Dermis blood vessel endothelial cell (primary cell): ENCODE data around the gene C12orf75. TPM values are rescaled to one million over a fixed set of nuclear protein-coding genes. Genes with fewer than 3 reads are reported as not detected.
A peak's percentile ranks its signal among the peaks of the same experiment; 100 is the strongest.

Experiments
- DNase-seq: peaks from one replicate; pipeline ENCODE4 v3.0.0; 2010
- total RNA-seq: library from RNA; depleted of rRNA; stranded (reverse); fragments of >200 nt; gene quantifications from 2 replicates; pipeline ENCODE4 v1.2.3, GENCODE V29; 2014

C12orf75 gene
- total RNA-seq, 1 donor from 2014 or later, result 15.1 TPM

GRCh38 chr12:105418821-105419291 is 88.4 kb downstream of the C12orf75 start:
- no peak for DNase-seq

GRCh38 chr12:105419606-105420005 is 89.1 kb downstream of the C12orf75 start:
- DNase-seq, result no peak

DNA sequence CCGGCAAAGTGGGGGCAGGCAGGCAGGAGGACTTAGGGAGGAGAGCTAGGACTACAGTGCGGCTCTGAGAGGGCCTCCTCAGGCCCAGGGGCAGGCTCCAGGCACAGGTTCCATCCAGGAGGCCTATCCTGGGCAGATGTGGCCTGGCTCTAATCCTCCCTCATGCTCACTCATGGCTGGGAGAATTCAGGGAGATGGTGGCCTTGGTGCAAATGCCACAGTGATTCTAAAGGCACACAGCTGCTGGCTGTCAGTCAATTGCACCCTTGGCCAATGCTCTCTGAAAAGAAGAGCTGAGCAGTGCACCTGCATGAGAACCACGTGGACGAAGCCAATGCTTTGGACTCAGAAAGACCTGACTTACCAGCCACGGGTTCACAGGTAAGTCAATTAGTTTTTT is 89.6 kb downstream of the C12orf75 start:
- DNase-seq, result no peak

DNA sequence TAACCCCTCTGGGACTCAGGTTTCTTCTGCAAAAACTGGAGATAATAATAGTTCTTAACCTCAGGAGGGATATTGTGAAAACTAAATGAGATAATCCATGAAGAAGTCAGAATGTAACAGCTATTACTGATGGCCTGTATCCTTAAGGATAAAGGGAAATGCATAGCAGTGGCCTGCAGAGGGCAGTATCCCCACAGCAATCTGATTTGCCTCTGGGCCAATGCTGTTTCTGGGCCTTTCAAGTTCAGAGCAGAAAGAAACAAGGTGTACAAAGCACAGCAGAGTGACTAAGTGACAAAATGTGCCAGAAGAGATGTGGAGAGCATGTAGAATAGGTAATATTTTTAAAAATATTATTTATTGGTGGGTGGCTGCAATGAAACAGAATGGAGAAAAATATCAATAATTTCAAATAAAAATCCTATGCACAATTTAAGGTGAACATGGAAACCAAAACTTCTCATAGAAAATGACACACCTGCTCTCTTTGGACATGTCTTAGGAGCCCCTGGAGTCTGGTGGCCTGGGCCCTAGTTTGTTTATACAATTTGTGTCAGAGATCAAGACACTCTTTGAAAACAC is 90.3 kb downstream of the C12orf75 start:
- peak; percentile 93 for DNase-seq

Other genes with a start within 250 kb of the C12orf75 start
- 0.65 and 1.2 TPM in 2 replicates for gene ALDH1L2, start 246.2 kb upstream of the C12orf75 start, total RNA-seq
- 151 and 161 TPM in 2 replicates for gene WASHC4, start 223.0 kb upstream of the C12orf75 start, total RNA-seq
- gene APPL2, start 94.5 kb upstream of the C12orf75 start, total RNA-seq, result 21.4 and 22.1 TPM in 2 replicates